Measurements from ENCODE around the gene HADHA.
"Not testable (repeated sequence)": the region's sequence is repeated elsewhere in the genome, so short reads cannot be mapped to it uniquely, and the experiment has no call there.

HADHA gene

GRCh38 chr2:26269571-26270158 lies 25.2 kb upstream of the HADHA start:
- TF ChIP-seq EZH2phosphoT487 (IDR thresholded peaks at IDR 0.05; ENCODE audit: low read depth) (no peak), CTCF (IDR thresholded peaks at IDR 0.05; ENCODE audit: low read depth, low read length) (no peak)
- Histone ChIP-seq H3K4me1 (ENCODE audit: low read length) (peaks cover 21% of the 10 kb centered on the region), H3K4me3 (ENCODE audit: low read length) (peak overlapping the region; percentile 35), H3K36me3 (replicated peaks; ENCODE audit: low read depth, low read length) (no peaks in the 10 kb centered on the region), H3K79me2 (ENCODE audit: low read length) (no peaks in the 10 kb centered on the region), H4K20me1 (ENCODE audit: insufficient read depth, low read length) (peaks cover 7% of the 10 kb centered on the region; the same call in 1 of the 2 replicates), H3K9me3 (ENCODE audit: insufficient read depth, low read length) (no peaks in the 10 kb centered on the region), H2AFZ (ENCODE audit: low read depth, low read length) (no peak overlapping the region), H3K27ac (ENCODE audit: low read length) (peak overlapping the region; percentile 39), H3K4me2 (ENCODE audit: low read length) (peak overlapping the region; percentile 69), H3K27me3 (ENCODE audit: low read depth, low read length) (no peaks in the 10 kb centered on the region), H3K9ac (ENCODE audit: low read length) (no peak overlapping the region)

GRCh38 chr2:26268670-26269385 lies 24.4 kb upstream of the HADHA start:
- not testable (repeated sequence) for H3K36me3 ChIP-seq (replicated peaks; ENCODE audit: low read depth, low read length); H4K20me1 ChIP-seq (ENCODE audit: insufficient read depth, low read length); H3K9ac ChIP-seq (ENCODE audit: low read length); H2AFZ ChIP-seq (ENCODE audit: low read depth, low read length); H3K4me3 ChIP-seq (ENCODE audit: low read length); H3K79me2 ChIP-seq (ENCODE audit: low read length); H3K9me3 ChIP-seq (ENCODE audit: insufficient read depth, low read length); H3K27me3 ChIP-seq (ENCODE audit: low read depth, low read length); H3K4me2 ChIP-seq (ENCODE audit: low read length); H3K27ac ChIP-seq (ENCODE audit: low read length)
- peaks cover 21% of the 10 kb centered on the region for H3K4me1 ChIP-seq (ENCODE audit: low read length)

- peaks cover 17% of the 10 kb centered on the region for H3K4me1 ChIP-seq (ENCODE audit: low read length)
- H3K9ac ChIP-seq (ENCODE audit: low read length) = no peak overlapping the region
- H3K4me3 ChIP-seq (ENCODE audit: low read length) = no peak overlapping the region
- no peak overlapping the region for H2AFZ ChIP-seq (ENCODE audit: low read depth, low read length)
- H3K9me3 ChIP-seq (ENCODE audit: insufficient read depth, low read length) = no peaks in the 10 kb centered on the region
- peaks cover 7% of the 10 kb centered on the region; the same call in 1 of the 2 replicates for H4K20me1 ChIP-seq (ENCODE audit: insufficient read depth, low read length)
- no peaks in the 10 kb centered on the region for H3K36me3 ChIP-seq (replicated peaks; ENCODE audit: low read depth, low read length)
- H3K27ac ChIP-seq (ENCODE audit: low read length) = no peak overlapping the region
- TF ChIP-seq EZH2phosphoT487 (IDR thresholded peaks at IDR 0.05; ENCODE audit: low read depth) = no peak
- no peak for TF ChIP-seq CTCF (IDR thresholded peaks at IDR 0.05; ENCODE audit: low read depth, low read length)
- H3K27me3 ChIP-seq (ENCODE audit: low read depth, low read length) = no peaks in the 10 kb centered on the region
- no peak overlapping the region for H3K4me2 ChIP-seq (ENCODE audit: low read length)
- H3K79me2 ChIP-seq (ENCODE audit: low read length) = no peaks in the 10 kb centered on the region
Measured at GRCh38 chr2:26268213-26268612, 23.8 kb upstream of the HADHA start.

- H3K4me3 ChIP-seq (ENCODE audit: low read length); H2AFZ ChIP-seq (ENCODE audit: low read depth, low read length): not testable (repeated sequence)
Measured at GRCh38 chr2:26258836-26259235, 14.4 kb upstream of the HADHA start.

GRCh38 chr2:26255759-26256384 lies 11.4 kb upstream of the HADHA start:
- Histone ChIP-seq H3K27me3 (ENCODE audit: low read depth, low read length) (no peaks in the 10 kb centered on the region), H3K4me1 (ENCODE audit: low read length) (no peaks in the 10 kb centered on the region), H3K9me3 (ENCODE audit: insufficient read depth, low read length) (no peaks in the 10 kb centered on the region), H3K36me3 (replicated peaks; ENCODE audit: low read depth, low read length) (peaks cover 3% of the 10 kb centered on the region), H3K9ac (ENCODE audit: low read length) (no peak overlapping the region), H3K4me3 (ENCODE audit: low read length) (no peak overlapping the region), H3K27ac (ENCODE audit: low read length) (no peak overlapping the region), H4K20me1 (ENCODE audit: insufficient read depth, low read length) (no peaks in the 10 kb centered on the region), H3K79me2 (ENCODE audit: low read length) (peaks cover 18% of the 10 kb centered on the region), H2AFZ (ENCODE audit: low read depth, low read length) (no peak overlapping the region), H3K4me2 (ENCODE audit: low read length) (no peak overlapping the region)
- TF ChIP-seq EZH2phosphoT487 (IDR thresholded peaks at IDR 0.05; ENCODE audit: low read depth) (no peak), CTCF (IDR thresholded peaks at IDR 0.05; ENCODE audit: low read depth, low read length) (no peak)

More at GRCh38 chr2:26258836-26259235, 14.4 kb upstream of the HADHA start:
- H3K27ac ChIP-seq (ENCODE audit: low read length); H3K9me3 ChIP-seq (ENCODE audit: insufficient read depth, low read length); H4K20me1 ChIP-seq (ENCODE audit: insufficient read depth, low read length); H3K9ac ChIP-seq (ENCODE audit: low read length); H3K27me3 ChIP-seq (ENCODE audit: low read depth, low read length); H3K4me2 ChIP-seq (ENCODE audit: low read length); H3K36me3 ChIP-seq (replicated peaks; ENCODE audit: low read depth, low read length); H3K4me1 ChIP-seq (ENCODE audit: low read length); H3K79me2 ChIP-seq (ENCODE audit: low read length): not testable (repeated sequence)
